Ovary (tissue), 9 donors: ENCODE results near the gene ARHGEF11. TPM values are rescaled to one million over a fixed set of nuclear protein-coding genes. Genes with fewer than 3 reads are reported as not detected.

ENCODE experiments used
- DNase-seq, 5 donors: peaks; one replicate each; pipeline ENCODE4 v3.0.0-alpha.2; 2019 to 2020
- H3K27ac ChIP-seq, 2 donors: fragments of 200-600 bp; one replicate each; pipeline versions ENCODE4 v1.5.1 to v1.8.0; 2019 to 2022
- H3K27me3 ChIP-seq: fragments of 200-600 bp; one replicate; pipeline ENCODE4 v1.8.0; 2022
- H3K36me3 ChIP-seq: fragments of 200-600 bp; sonication (generic); one replicate; pipeline ENCODE4 v1.5.1; 2019
- H3K4me1 ChIP-seq: one replicate; pipeline ENCODE4 v1.8.1; 2013; ENCODE audit warnings: mild to moderate bottlenecking, moderate library complexity; ENCODE audit not compliant: insufficient read depth
- H3K4me3 ChIP-seq: fragments of 200-600 bp; sonication (generic); one replicate; pipeline ENCODE4 v1.5.1; 2017
- H3K9me3 ChIP-seq, 2 donors: fragments of 200-600 bp in 1 of 2; sonication (generic) in 1 of 2; one replicate each; pipeline versions ENCODE4 v1.5.1 to v1.8.1; 2013 to 2019; ENCODE audit warnings: mild to moderate bottlenecking in 1 of 2, moderate library complexity in 1 of 2
- EP300 ChIP-seq: sonication (generic); formaldehyde crosslinking; IDR thresholded peaks from one replicate; pipeline ENCODE4 v1.6.1; 2017; ENCODE audit warnings: antibody characterized with exemption
- POLR2A ChIP-seq: fragments of 450-650 bp; IDR thresholded peaks from one replicate; pipeline ENCODE4 v1.6.1; 2017; ENCODE audit warnings: antibody characterized with exemption, mild to moderate bottlenecking, moderate library complexity
- WGBS, 3 donors: extraction: QIAGEN DNeasy Blood & Tissue Kit in 1 of 3; methylation state at CpG; one replicate each; pipeline versions ENCODE4 v1.1.5 to v1.1.7; 2013 to 2017; 5-methylcytosine and 5-hydroxymethylcytosine counted together
- intact Hi-C, 4 donors: fragments of 100-400 bp; cut with DNase I; formaldehyde crosslinking; loops; one replicate each; pipeline versions ENCODE4 v1.11.0 to v1.15.1; 2022 to 2023
- polyA plus RNA-seq, 2 donors: library from polyadenylated mRNA; stranded (reverse); fragments of 200-250 nt in 1 of 2; fragments of 350-450 nt in 1 of 2; fragmentation: Illumina TruSeq in 1 of 2; extraction: RNeasy Lipid Tissue Mini Kit (QIAGEN cat#74804) in 1 of 2; gene quantifications; one replicate each; pipeline ENCODE4 v1.2.3, GENCODE V29; 2013 to 2014
- total RNA-seq, 7 donors: library from RNA; depleted of rRNA in 2 of 7; stranded (reverse); fragments of >200 nt in 2 of 7; fragmentation: NEBNext Ultra II Directional in 3 of 7; extraction: Animal tissue kit (Norgen Biotek cat#: 25700) in 3 of 7; gene quantifications; one replicate each; pipeline versions ENCODE4 v1.1.0 to v1.2.4, GENCODE V29; 2016 to 2023
- TF ChIP-seq, protein P1 (sequence below), 3 donors: fragments of 450-650 bp in 2 of 3; fragments of 200-600 bp in 1 of 3; IDR thresholded peaks; one replicate each; pipeline versions ENCODE4 v1.5.1 to v1.8.0; 2016 to 2022; ENCODE audit warnings: antibody characterized with exemption in 3 of 3, mild to moderate bottlenecking in 1 of 3
- donor health status: DM: no; HTN: no; CAD: no; lungs with moderate emphysema.
- donor health status: DM: no; HTN: no; CAD: no.
- donor health status: Bipolar disorder and iron deficiency.
- donor health status: DM: yes; HTN: yes; CAD: no.
- donor health status: DM: no; HTN: no; CAD: no.
- donor health status: DM: yes; HTN: yes; CAD: no.

Gene ARHGEF11
- total and polyA plus RNA-seq, 9 donors = 14.3 to 43.9 (median 26.8) TPM

DNA sequence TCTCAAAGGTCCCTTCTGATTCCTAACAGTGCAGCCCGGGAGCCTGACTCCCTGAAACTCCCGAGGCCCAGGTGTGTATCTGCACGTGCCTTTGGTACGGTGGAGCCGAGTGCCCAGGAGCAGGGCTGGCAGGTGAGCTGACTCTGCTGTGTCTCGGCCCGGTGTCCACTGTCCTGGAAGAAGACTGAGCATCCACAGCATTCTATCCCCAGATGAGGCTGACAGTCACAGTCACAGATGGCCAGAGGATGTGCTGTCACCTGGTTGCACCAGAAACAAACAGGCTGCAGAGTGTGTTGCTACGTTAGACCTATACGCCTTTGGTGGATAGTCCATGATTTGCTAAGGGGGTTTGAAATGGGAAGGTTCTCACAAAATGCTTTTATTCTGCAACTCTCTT is 44.2 kb upstream of the ARHGEF11 start:
- Histone ChIP-seq H3K9me3 (no peaks in the 10 kb centered on the region), H3K4me3 (no peak overlapping the region), H3K4me1 (no peaks in the 10 kb centered on the region), H3K36me3 (no peaks in the 10 kb centered on the region), H3K27ac (no peak overlapping the region), H3K27me3 (no peaks in the 10 kb centered on the region)
- 78 to 83% (median 82%) methylated on average over 9 of the region's 9 CpGs for WGBS, 3 donors
- TF ChIP-seq, protein P1, sequence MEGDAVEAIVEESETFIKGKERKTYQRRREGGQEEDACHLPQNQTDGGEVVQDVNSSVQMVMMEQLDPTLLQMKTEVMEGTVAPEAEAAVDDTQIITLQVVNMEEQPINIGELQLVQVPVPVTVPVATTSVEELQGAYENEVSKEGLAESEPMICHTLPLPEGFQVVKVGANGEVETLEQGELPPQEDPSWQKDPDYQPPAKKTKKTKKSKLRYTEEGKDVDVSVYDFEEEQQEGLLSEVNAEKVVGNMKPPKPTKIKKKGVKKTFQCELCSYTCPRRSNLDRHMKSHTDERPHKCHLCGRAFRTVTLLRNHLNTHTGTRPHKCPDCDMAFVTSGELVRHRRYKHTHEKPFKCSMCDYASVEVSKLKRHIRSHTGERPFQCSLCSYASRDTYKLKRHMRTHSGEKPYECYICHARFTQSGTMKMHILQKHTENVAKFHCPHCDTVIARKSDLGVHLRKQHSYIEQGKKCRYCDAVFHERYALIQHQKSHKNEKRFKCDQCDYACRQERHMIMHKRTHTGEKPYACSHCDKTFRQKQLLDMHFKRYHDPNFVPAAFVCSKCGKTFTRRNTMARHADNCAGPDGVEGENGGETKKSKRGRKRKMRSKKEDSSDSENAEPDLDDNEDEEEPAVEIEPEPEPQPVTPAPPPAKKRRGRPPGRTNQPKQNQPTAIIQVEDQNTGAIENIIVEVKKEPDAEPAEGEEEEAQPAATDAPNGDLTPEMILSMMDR (IDR thresholded peaks at IDR 0.05) = no peak
- no peak for TF ChIP-seq EP300
- DNase-seq = no peak
- intact Hi-C loops = loop anchor here (1.0 to 10.0 kb wide), 4 partner anchors 65 to 405 kb away; no protein-coding TSS in a partner anchor

DNA sequence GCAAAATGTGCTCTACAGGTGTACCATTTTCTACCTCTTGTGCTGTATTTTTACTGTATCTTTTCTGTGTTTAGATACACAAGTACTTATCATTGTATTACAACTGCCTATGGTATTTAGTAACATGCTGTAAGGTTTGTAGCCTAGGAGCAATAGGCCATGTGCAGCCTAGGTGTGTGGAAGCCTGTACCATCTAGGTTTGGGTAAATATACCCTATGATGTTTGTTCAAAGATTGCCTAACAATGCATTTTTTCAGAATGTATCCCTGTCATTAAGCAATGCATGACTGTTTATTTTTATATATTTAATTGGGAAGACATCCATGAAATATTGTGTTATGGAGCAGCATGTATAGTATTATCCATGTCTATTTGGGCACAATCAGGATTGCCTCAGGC is 43.1 kb upstream of the ARHGEF11 start:
- H3K27me3 ChIP-seq = no peaks in the 10 kb centered on the region
- no peaks in the 10 kb centered on the region for H3K36me3 ChIP-seq
- H3K4me3 ChIP-seq = no peak overlapping the region
- DNase-seq = no peak
- no peak overlapping the region for H3K27ac ChIP-seq
- TF ChIP-seq EP300 = no peak
- no peak for TF ChIP-seq POLR2A
- TF ChIP-seq, protein P1 (IDR thresholded peaks at IDR 0.05) = no peak
- no peaks in the 10 kb centered on the region for H3K9me3 ChIP-seq
- no peaks in the 10 kb centered on the region for H3K4me1 ChIP-seq
- intact Hi-C loops = no loop called here

DNA sequence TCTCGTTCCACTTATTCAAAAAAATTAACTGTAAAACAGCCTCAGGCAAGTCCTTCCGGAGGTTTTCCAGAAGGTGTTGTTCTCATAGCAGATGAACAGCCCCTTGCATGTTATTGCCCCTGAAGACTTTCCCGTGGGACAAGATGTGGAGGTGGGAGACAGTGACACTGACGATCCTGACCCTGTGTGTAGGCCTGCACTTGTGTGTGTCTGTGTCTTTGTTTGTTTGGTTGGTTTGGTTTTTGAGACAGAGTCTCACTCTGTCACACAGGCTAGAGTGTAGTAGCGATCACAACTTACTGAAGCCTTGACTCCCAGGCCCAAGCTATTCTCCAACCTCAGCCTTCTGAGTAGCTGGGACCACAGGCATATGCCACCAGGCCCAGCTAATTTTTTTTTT is 41.5 kb upstream of the ARHGEF11 start:
- no peak for DNase-seq
- intact Hi-C loops = no loop called here
- 86 to 88% (median 87%) methylated on average over 5 of the region's 5 CpGs for WGBS, 3 donors
- Histone ChIP-seq H3K9me3 (no peaks in the 10 kb centered on the region), H3K36me3 (no peaks in the 10 kb centered on the region), H3K27me3 (no peaks in the 10 kb centered on the region), H3K4me3 (no peak overlapping the region), H3K4me1 (no peaks in the 10 kb centered on the region), H3K27ac (no peak overlapping the region)
- TF ChIP-seq, protein P1 (IDR thresholded peaks at IDR 0.05) = no peak
- TF ChIP-seq EP300 (no peak), POLR2A (no peak)

DNA sequence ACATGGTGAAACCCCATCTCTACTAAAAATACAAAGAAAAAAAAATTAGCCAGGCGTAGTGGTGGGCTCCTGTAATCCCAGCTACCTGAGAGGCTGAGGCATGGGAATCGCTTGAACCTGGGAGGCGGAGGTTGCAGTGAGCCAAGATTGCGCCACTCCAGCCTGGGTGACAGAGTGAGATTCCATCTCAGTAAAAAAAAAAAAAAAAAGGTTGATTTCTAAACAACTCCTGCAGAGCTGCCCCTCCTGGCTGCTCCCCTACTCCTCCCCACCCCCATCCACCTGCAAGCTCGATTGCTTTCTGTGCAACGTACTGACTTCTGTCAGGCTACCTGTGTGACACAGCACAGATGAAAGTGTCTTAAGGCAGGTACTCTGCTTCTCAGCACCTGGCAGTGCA is 40.8 kb upstream of the ARHGEF11 start:
- intact Hi-C loops = no loop called here
- TF ChIP-seq POLR2A (no peak), EP300 (no peak)
- Histone ChIP-seq H3K4me3 (no peak overlapping the region), H3K27me3 (no peaks in the 10 kb centered on the region), H3K9me3 (no peaks in the 10 kb centered on the region), H3K36me3 (no peaks in the 10 kb centered on the region), H3K4me1 (no peaks in the 10 kb centered on the region), H3K27ac (no peak overlapping the region)
- 80 to 86% (median 82%) methylated on average over 6 of the region's 6 CpGs for WGBS, 3 donors
- no peak for DNase-seq

DNA sequence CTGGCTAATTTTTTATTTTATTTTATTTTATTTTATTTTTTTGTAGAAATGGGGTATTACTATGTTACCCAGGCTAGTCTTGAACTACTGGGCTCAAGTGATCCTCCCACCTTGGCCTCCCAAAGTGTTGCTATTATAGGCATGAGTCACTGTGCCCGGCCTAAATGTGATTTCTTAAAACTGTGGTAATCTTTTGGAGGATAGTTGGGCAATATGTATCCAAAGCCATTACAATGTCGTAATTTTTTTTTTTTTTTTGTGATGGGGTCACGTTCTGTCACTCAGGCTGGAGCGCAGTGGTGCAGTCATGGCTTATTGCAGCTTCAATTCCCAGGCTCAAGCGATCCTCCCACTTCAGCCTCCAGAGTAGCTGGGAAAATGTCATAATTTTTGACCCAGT is 39.9 kb upstream of the ARHGEF11 start:
- H3K4me3 ChIP-seq = no peak overlapping the region
- no peaks in the 10 kb centered on the region for H3K4me1 ChIP-seq
- H3K9me3 ChIP-seq = no peaks in the 10 kb centered on the region
- no peak overlapping the region for H3K27ac ChIP-seq
- no peaks in the 10 kb centered on the region for H3K27me3 ChIP-seq
- DNase-seq = no peak
- TF ChIP-seq, protein P1 (IDR thresholded peaks at IDR 0.05) = no peak
- TF ChIP-seq POLR2A (no peak), EP300 (no peak)
- intact Hi-C loops = no loop called here
- WGBS, 3 donors = 84 to 91% (median 86%) methylated on average over 5 of the region's 5 CpGs
- H3K36me3 ChIP-seq = no peaks in the 10 kb centered on the region
